ENCODE results near the gene TAF9. TPM values are rescaled to one million over a fixed set of nuclear protein-coding genes. Genes with fewer than 3 reads are reported as not detected.

TAF9 gene
- total and polyA plus RNA-seq, 2 of the 13 experiments (the other 11 are each of a cell fraction or from before 2014, with no cell fraction given), result 113 to 218 TPM

- TF ChIP-seq MAX (IDR thresholded peaks at IDR 0.05), result peak; percentile 87
- no peak for TF ChIP-seq ZNF275 (CRISPR knock-in tag; IDR thresholded peaks at IDR 0.05; ENCODE audit: borderline replicate concordance)
- no peak for TF ChIP-seq SRSF4 (IDR thresholded peaks at IDR 0.05; ENCODE audit: low read depth, low read length, poor library complexity, severe bottlenecking)
- no peak for TF ChIP-seq NCOA1 (CRISPR knock-in tag; IDR thresholded peaks at IDR 0.05)
- TF ChIP-seq ZNF281 (CRISPR knock-in tag; IDR thresholded peaks at IDR 0.05; ENCODE audit: borderline replicate concordance), result peak; percentile 79; the same call in 1 of the 2 replicates
- TF ChIP-seq ZNF598 (CRISPR knock-in tag; IDR thresholded peaks at IDR 0.05; ENCODE audit: borderline replicate concordance), result peak; percentile 75; the same call in 1 of the 2 replicates
- no peak for TF ChIP-seq SNAI1 (CRISPR knock-in tag; IDR thresholded peaks at IDR 0.05; ENCODE audit: borderline replicate concordance)
- TF ChIP-seq RCOR2 (CRISPR knock-in tag; IDR thresholded peaks at IDR 0.05), result 0 out of 2 replicates have a peak, but pooled peaks have one; percentile 35
- TF ChIP-seq ZSCAN21 (CRISPR knock-in tag; IDR thresholded peaks at IDR 0.05; ENCODE audit: borderline replicate concordance), result peak; percentile 86
- TF ChIP-seq ZNF792 (CRISPR knock-in tag; IDR thresholded peaks at IDR 0.05), result peak; percentile 61; the same call in 1 of the 2 replicates
- no peak for TF ChIP-seq NFYC (CRISPR knock-in tag; IDR thresholded peaks at IDR 0.05)
- TF ChIP-seq AKAP8 (CRISPR knock-in tag; IDR thresholded peaks at IDR 0.05), result peak; percentile 74
- TF ChIP-seq CBX5 (CRISPR knock-in tag; IDR thresholded peaks at IDR 0.05; ENCODE audit: borderline replicate concordance), result peak; percentile 67; the same call in 1 of the 2 replicates
- peak; percentile 81 for TF ChIP-seq PATZ1 (CRISPR knock-in tag; IDR thresholded peaks at IDR 0.05)
- no peak for TF ChIP-seq SIX4 (CRISPR knock-in tag; IDR thresholded peaks at IDR 0.05)
- TF ChIP-seq ZSCAN9 (CRISPR knock-in tag; IDR thresholded peaks at IDR 0.05; ENCODE audit: borderline replicate concordance), result 0 out of 2 replicates have a peak, but pooled peaks have one; percentile 50
- TF ChIP-seq ZNF879 (CRISPR knock-in tag; IDR thresholded peaks at IDR 0.05), result 0 out of 2 replicates have a peak, but pooled peaks have one; percentile 32
- TF ChIP-seq CENPT (CRISPR knock-in tag; IDR thresholded peaks at IDR 0.05; ENCODE audit: low read depth), result no peak
- TF ChIP-seq LBX2 (CRISPR knock-in tag; IDR thresholded peaks at IDR 0.05; ENCODE audit: borderline replicate concordance), result peak; percentile 73; the same call in 1 of the 2 replicates
Measured at GRCh38 chr5:69414885-69415583, 45.7 kb upstream of the TAF9 start, which contains the start of gene MARVELD2 (continued).
